ENCODE measurements around the gene FAM171A2.

DNA sequence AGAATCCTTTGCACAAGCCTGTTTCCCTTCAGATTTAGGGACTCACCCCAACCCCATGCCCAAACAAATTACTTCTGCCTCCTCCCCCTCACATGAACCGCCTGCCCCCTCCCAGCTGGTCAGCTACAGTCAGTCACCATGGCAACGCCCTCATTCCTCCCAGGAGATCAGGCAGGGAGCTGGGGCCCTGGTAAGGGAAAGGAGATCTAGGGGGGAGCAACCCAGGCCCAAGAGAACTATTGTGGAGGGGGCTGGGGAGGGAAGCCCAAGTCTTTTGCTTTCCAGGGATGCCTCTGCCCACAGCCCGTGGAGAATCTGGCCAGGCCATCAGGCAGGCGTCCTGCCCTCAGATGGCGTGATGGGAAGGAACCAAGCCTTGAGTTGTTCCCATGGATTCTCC is 2.8 kb downstream of the FAM171A2 start:
- TF ChIP-seq SMAD4 (CRISPR knock-in tag; IDR thresholded peaks at IDR 0.05) = no peak
- TF ChIP-seq, protein P1, sequence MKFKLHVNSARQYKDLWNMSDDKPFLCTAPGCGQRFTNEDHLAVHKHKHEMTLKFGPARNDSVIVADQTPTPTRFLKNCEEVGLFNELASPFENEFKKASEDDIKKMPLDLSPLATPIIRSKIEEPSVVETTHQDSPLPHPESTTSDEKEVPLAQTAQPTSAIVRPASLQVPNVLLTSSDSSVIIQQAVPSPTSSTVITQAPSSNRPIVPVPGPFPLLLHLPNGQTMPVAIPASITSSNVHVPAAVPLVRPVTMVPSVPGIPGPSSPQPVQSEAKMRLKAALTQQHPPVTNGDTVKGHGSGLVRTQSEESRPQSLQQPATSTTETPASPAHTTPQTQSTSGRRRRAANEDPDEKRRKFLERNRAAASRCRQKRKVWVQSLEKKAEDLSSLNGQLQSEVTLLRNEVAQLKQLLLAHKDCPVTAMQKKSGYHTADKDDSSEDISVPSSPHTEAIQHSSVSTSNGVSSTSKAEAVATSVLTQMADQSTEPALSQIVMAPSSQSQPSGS (CRISPR knock-in tag; IDR thresholded peaks at IDR 0.05; ENCODE audit: borderline replicate concordance, low read depth) = no peak

Measured in WTC11 (cell line).